ENCODE measurements around the gene MACROD2.
A peak's percentile ranks its signal among the peaks of the same experiment; 100 is the strongest.

The MACROD2 gene

GRCh38 chr20:15075586-15075985 lies 1080.3 kb downstream of the MACROD2 start:
- TF ChIP-seq CTCF (conservative IDR thresholded peaks at IDR 0.05; ENCODE audit: low read depth, low read length) = no peak
- no peak overlapping the region for H3K4me3 ChIP-seq (ENCODE audit: low read length)
- DNase-seq (ENCODE audit: low read depth) = no peak

- H3K4me3 ChIP-seq (ENCODE audit: low read length) = no peak overlapping the region
- no peak for TF ChIP-seq CTCF (conservative IDR thresholded peaks at IDR 0.05; ENCODE audit: low read depth, low read length)
- DNase-seq (ENCODE audit: low read depth) = no peak
These were observed 1081.5 kb downstream of the MACROD2 start for GRCh38 chr20:15076785-15077184.

GRCh38 chr20:15077733-15078250 lies 1082.5 kb downstream of the MACROD2 start:
- no peak overlapping the region for H3K4me3 ChIP-seq (ENCODE audit: low read length)
- no peak for TF ChIP-seq CTCF (conservative IDR thresholded peaks at IDR 0.05; ENCODE audit: low read depth, low read length)
- no peak for DNase-seq (ENCODE audit: low read depth)

GRCh38 chr20:15079594-15080340 lies 1084.5 kb downstream of the MACROD2 start:
- no peak for TF ChIP-seq CTCF (conservative IDR thresholded peaks at IDR 0.05; ENCODE audit: low read depth, low read length)
- no peak overlapping the region for H3K4me3 ChIP-seq (ENCODE audit: low read length)
- DNase-seq (ENCODE audit: low read depth) = no peak

- TF ChIP-seq CTCF (conservative IDR thresholded peaks at IDR 0.05; ENCODE audit: low read depth, low read length) = no peak
- H3K4me3 ChIP-seq (ENCODE audit: low read length) = no peak overlapping the region
- peak; percentile 92 for DNase-seq (ENCODE audit: low read depth)
These were observed 1085.9 kb downstream of the MACROD2 start for GRCh38 chr20:15081261-15081660.

- TF ChIP-seq CTCF (conservative IDR thresholded peaks at IDR 0.05; ENCODE audit: low read depth, low read length) = no peak
- DNase-seq (ENCODE audit: low read depth) = no peak
- H3K4me3 ChIP-seq (ENCODE audit: low read length) = no peak overlapping the region
These were observed 1096.2 kb downstream of the MACROD2 start for GRCh38 chr20:15091421-15092037.

- no peak for TF ChIP-seq CTCF (conservative IDR thresholded peaks at IDR 0.05; ENCODE audit: low read depth, low read length)
- no peak for DNase-seq (ENCODE audit: low read depth)
- no peak overlapping the region for H3K4me3 ChIP-seq (ENCODE audit: low read length)
These were observed 1103.0 kb downstream of the MACROD2 start for GRCh38 chr20:15098351-15098750.

All from retinal pigment epithelial cell (primary cell).